Activated CD4-positive, alpha-beta memory T cell treated with anti-CD3 and anti-CD28 coated beads, Interleukin-2, amount 10 ng/mL, durations not matched to agents 7 days and 5 days (primary cell): Measurements from ENCODE around the gene PSMD13. TPM values are rescaled to one million over a fixed set of nuclear protein-coding genes. Genes with fewer than 3 reads are reported as not detected.
"Not testable (repeated sequence)": the region's sequence is repeated elsewhere in the genome, so short reads cannot be mapped to it uniquely, and the experiment has no call there.

Experiments
- CTCF ChIA-PET: fragments of 350-600 bp; sonication (Branson Sonifier 250); formaldehyde crosslinking; loops from one replicate; lab custom pipeline; 2021; ENCODE audit warnings: antibody characterized with exemption, inconsistent platforms; lab: Charles Lee
- POLR2A ChIA-PET: fragments of 350-600 bp; sonication (Branson Sonifier 250); formaldehyde crosslinking; loops from one replicate; lab custom pipeline; 2021; ENCODE audit warnings: antibody characterized with exemption; lab: Charles Lee
- DNase-seq: peaks from one replicate; pipeline ENCODE4 v3.0.0-alpha.2; 2020
- H3K27ac Mint-ChIP-seq: one replicate; pipeline ENCODE4 v1.8.0; 2021; ENCODE audit warnings: mild to moderate bottlenecking, mixed read lengths
- H3K27me3 Mint-ChIP-seq: one replicate; pipeline ENCODE4 v1.8.0; 2021; ENCODE audit warnings: mixed read lengths
- H3K36me3 Mint-ChIP-seq: one replicate; pipeline ENCODE4 v1.8.0; 2021; ENCODE audit warnings: low read depth, mixed read lengths
- H3K4me1 Mint-ChIP-seq: one replicate; pipeline ENCODE4 v1.8.0; 2021; ENCODE audit warnings: mixed read lengths
- H3K4me3 Mint-ChIP-seq: one replicate; pipeline ENCODE4 v1.8.0; 2021; ENCODE audit warnings: mild to moderate bottlenecking, mixed read lengths
- H3K9me3 Mint-ChIP-seq: one replicate; pipeline ENCODE4 v1.8.0; 2021; ENCODE audit warnings: mixed read lengths
- total RNA-seq, 2 experiments: library from RNA; stranded (reverse); gene quantifications; one replicate each; pipeline ENCODE4 v1.2.3, GENCODE V29; 2021

PSMD13 gene
- total RNA-seq: 100 to 1,000 TPM; 156 to 160 TPM

DNA sequence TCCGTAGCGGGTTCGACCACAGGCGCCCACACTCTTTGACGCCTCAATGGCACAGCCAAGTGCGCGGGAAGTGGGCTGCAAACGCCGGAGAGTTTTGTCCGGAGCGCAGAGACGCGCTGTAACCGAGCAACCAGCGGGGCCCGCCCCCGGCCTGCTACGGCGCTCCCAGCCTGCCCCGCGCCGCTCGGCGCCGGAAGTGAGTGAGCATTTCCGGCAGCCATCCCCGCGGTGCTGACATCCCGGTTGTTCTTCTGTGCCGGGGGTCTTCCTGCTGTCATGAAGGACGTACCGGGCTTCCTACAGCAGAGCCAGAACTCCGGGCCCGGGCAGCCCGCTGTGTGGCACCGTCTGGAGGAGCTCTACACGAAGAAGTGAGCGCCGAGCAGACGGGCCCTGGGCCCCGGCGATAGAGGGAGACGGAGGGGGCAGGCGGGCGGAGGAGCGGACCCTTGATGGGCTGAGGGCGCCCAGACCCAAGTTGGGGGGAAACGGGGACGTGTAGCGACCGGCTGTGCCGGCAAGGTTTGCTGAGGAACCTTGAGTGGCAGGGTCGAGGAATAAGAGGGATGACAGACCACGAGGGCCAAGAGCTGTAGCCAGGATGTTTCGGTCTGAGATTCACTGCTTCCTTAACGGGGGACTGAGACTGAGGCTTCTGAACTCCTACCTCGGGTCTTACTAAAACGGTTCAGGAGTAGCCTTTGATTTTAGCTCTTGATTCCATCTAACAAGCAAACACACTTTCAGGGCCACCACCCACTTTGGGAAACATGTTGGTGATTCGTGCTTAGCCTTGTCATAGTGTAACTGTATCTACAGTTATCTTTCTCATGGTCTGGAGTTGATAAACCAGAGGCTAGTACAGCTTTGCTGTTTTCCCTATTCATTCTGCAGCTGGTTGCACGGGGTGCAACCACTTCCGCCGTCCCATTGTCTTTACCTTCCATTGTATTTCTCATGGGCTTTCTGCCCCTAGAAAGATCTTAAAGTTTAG is at the start of gene PSMD13:
Gene PSMD13 (plus strand): TSS at position 203 of the 994 bp plus-strand sequence. CDS start 74 bp downstream, at position 277.
- H3K27ac Mint-ChIP-seq: peak within 1 kb of the TSS; percentile 98
- ChIA-PET CTCF (interaction anchor here (0.6 to 2.3 kb wide), 8 partner anchors 13 to 458 kb away, joined by 3 to 14 read pairs (median 4); partner anchors contain the start of genes BET1L, DEAF1, RIC8A and TMEM80), POLR2A (interaction anchor here (0.7 to 4.3 kb wide), 29 partner anchors 8 to 572 kb away, joined by 3 to 51 read pairs (median 5); partner anchors contain the start of genes BET1L, NLRP6, PGGHG and RIC8A)
- no peaks in the 10 kb centered on the region for H3K9me3 Mint-ChIP-seq
- H3K4me1 Mint-ChIP-seq: peaks cover 49% of the 10 kb centered on the region
- peak; percentile 90 for DNase-seq
- H3K4me3 Mint-ChIP-seq: peak within 1 kb of the TSS; percentile 92
- no peaks in the 10 kb centered on the region for H3K27me3 Mint-ChIP-seq
- H3K36me3 Mint-ChIP-seq: peaks cover 28% of the 10 kb centered on the region

DNA sequence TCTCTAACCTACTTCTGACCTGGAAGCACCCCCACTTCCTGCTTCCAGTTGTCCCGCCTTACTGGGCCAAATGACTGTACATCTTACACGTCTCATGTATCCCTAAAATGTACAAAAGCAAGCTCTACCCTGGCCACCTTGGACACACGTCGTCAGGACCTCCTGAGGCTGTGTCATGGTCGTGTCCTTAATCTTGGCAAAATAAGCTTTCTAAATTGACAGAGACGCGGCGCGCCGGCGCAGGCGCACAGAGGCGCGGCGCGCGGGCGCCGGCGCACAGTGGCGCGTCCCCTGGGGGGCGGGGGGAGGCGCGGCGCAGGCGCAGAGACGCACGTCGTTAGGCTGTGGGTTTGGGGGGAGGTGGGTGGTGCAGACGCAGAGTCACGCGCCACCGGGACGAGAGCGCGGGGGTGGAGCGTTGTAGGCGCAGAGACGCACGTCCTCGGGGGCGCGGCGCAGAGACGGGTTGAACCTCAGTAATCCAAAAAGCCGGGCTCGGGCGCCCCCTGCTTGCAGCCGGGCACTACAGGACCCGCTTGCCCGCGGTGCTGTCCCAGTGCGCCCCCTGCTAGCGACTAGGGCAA is 47.5 kb upstream of the PSMD13 start:
- H3K9me3 Mint-ChIP-seq: not testable (repeated sequence)

DNA sequence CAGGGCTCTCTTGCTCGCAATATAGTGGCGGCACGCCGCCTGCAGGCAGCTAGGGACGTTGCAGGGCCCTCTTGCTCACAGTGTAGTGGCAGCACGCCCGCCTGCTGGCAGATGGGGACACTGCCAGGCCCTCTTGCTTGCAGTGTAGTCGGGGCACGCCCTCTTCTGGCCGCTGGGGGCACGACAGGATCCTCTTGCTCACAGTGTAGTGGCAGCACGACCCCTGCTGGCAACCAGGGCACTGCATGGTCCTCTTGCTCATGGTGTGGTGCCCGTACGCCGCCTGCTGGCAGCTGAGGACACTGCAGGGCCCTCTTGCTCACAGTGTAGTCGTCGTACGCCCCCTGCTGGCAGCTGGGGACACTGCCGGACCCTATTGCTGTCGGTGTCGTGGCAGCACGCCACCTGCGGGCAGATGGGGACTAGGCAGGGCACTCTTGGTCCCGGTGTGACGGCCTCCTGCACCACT is 46.9 kb upstream of the PSMD13 start:
- H3K4me1 Mint-ChIP-seq: peaks cover 13% of the 10 kb centered on the region
- H3K9me3 Mint-ChIP-seq, H3K27me3 Mint-ChIP-seq, H3K27ac Mint-ChIP-seq, H3K4me3 Mint-ChIP-seq, CTCF ChIA-PET, H3K36me3 Mint-ChIP-seq: not testable (repeated sequence)
- POLR2A ChIA-PET: interaction anchor here (0.7 kb wide), 1 partner anchor 16 kb away, joined by 3 read pairs; no protein-coding TSS in a partner anchor
- peak; percentile 70 for DNase-seq

More for the DNA sequence above, 47.5 kb upstream of the PSMD13 start:
- DNase-seq: peak; percentile 14
- H3K27me3 Mint-ChIP-seq, H3K4me3 Mint-ChIP-seq, POLR2A ChIA-PET, H3K27ac Mint-ChIP-seq, CTCF ChIA-PET, H3K36me3 Mint-ChIP-seq: not testable (repeated sequence)
- peaks cover 13% of the 10 kb centered on the region for H3K4me1 Mint-ChIP-seq

DNA sequence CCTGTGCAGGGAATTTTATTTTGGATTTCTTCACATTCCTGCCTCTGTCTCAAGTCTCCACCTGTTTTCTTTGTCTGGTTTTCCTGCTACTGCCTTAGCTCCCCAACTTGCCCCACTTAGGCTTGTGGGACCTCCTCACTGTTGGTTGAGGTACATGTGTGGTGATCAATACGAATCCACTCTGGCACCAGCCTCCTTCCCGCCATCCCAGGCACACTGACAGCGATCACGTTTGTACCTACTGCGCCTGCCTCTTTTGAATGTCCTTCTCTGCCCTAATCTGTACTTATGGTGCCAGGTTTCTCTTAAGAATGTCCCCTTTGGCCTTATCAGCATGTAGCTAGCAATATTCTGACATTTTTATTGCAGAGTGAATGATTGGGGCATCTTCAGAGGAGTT is 46.2 kb upstream of the PSMD13 start:
- H3K27ac Mint-ChIP-seq, H3K27me3 Mint-ChIP-seq, H3K4me3 Mint-ChIP-seq, H3K9me3 Mint-ChIP-seq, CTCF ChIA-PET, H3K36me3 Mint-ChIP-seq: not testable (repeated sequence)
- peak; percentile 15 for DNase-seq
- POLR2A ChIA-PET: interaction anchor here (0.7 kb wide), 1 partner anchor 16 kb away, joined by 3 read pairs; no protein-coding TSS in a partner anchor
- peaks cover 13% of the 10 kb centered on the region for H3K4me1 Mint-ChIP-seq

GRCh38 chr11:191490-192478 is 45.0 kb upstream of the PSMD13 start:
- H3K4me3 Mint-ChIP-seq, POLR2A ChIA-PET, CTCF ChIA-PET, H3K27ac Mint-ChIP-seq, H3K27me3 Mint-ChIP-seq, H3K9me3 Mint-ChIP-seq, H3K36me3 Mint-ChIP-seq: not testable (repeated sequence)
- peaks cover 13% of the 10 kb centered on the region for H3K4me1 Mint-ChIP-seq
- DNase-seq: peak; percentile 47

DNA sequence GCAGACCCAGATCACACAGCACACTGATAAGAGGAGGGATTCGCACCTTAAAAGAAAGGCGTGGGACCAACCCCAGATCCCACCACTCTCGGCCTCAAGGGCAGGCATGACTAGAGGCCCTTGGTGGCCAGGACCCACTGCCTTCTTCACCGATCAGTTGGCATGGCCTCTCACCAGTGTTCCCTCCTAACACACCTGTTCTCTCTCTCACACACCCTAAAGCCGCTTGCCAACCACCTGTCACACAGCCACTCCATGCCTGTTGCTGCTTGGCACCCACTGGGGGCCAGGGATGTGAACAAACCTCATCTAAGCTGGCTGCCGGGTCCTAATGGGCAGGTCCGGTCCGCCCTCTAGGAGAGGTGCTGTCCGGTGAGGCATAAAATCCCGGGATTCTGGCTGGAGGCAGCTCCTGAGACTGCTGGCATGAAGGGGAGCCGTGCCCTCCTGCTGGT is 44.1 kb upstream of the PSMD13 start, which contains the start of gene SCGB1C1:
Gene SCGB1C1 (plus strand): TSS at position 405 of the 455 bp plus-strand sequence. CDS start 22 bp downstream, at position 427.
- not testable (repeated sequence) for H3K27ac Mint-ChIP-seq

GRCh38 chr11:193481-193880 is 43.3 kb upstream of the PSMD13 start:
- H3K27me3 Mint-ChIP-seq, POLR2A ChIA-PET, H3K9me3 Mint-ChIP-seq, H3K36me3 Mint-ChIP-seq, CTCF ChIA-PET, H3K4me3 Mint-ChIP-seq, H3K27ac Mint-ChIP-seq: not testable (repeated sequence)
- H3K4me1 Mint-ChIP-seq: peaks cover 13% of the 10 kb centered on the region
- peak; percentile 16 for DNase-seq

More for the DNA sequence above, 44.1 kb upstream of the PSMD13 start, which contains the start of gene SCGB1C1:
- peaks cover 13% of the 10 kb centered on the region for H3K4me1 Mint-ChIP-seq
- H3K9me3 Mint-ChIP-seq, CTCF ChIA-PET, DNase-seq, POLR2A ChIA-PET, H3K36me3 Mint-ChIP-seq, H3K4me3 Mint-ChIP-seq, H3K27me3 Mint-ChIP-seq: not testable (repeated sequence)

DNA sequence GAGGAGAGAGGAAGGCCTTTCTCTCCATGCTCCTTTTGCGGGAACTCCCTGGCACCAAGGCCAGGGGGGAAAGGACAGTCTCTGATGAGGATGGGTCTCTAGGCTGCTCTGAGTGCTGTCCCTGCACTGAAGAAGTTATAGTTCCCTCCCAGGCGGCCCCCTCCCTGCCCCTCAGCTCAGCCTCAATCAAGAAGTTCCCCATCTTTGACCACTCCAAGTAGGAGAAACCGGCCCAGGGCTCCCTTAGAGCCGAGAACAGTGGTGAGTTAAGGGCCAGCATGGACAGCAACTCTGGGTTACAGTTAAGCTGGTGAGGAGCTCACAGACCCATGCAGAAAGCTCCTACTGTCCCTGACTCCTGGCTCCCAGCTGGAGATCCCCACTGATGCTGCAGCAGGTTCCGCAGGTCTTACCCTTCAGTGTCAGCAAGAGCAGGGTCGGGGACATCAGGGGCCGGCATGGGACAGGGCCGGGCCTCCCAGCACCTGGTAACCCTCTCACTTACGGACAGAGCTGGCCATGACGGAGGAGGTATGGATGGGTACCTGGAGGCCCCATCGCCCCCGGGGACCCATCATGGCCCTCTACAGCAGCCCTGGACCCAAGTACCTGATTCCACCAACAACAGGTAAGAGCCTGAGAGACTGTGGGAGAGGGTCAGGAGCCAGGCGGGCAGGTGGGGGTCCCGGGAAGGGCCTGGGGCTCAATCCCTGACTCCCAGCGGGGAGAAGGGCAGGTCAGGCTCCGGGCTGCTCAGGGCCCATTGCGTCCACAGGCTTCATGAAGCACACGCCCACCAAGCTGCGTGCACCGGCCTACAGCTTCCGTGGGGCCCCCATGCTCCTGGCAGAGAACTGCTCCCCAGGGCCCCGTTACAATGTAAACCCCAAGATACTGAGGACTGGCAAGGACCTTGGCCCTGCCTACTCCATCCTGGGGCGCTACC is 39.7 kb upstream of the PSMD13 start:
- peaks cover 15% of the 10 kb centered on the region for H3K4me1 Mint-ChIP-seq
- CTCF ChIA-PET: no interaction called here

DNA sequence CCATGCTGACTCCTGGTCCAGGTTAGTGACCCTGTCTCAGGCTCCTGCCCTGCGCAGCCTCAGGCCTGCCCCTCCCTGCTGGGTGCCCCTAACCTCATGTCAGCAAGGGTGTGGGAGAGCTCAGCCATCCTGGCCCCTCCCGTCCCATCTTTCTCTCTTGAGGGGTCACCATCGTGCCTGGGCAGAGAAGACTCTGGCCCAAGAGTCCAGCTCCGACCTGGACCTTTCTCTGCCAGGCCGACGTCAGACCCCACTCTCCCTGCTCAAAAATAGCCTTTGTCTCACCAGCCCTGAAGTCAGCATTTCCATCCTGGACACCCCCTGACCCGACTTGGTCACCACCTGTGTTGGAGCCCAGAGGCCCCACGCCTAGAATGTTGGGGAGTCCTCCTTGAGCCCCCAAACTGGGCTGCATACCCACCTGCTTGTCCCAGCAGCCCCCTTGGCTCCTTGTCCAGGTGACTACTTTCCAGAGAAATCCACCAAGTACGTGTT is 39.0 kb upstream of the PSMD13 start:
- Mint-ChIP-seq H3K36me3 (no peaks in the 10 kb centered on the region), H3K27ac (no peak overlapping the region), H3K4me3 (no peak overlapping the region), H3K4me1 (peaks cover 20% of the 10 kb centered on the region), H3K9me3 (no peaks in the 10 kb centered on the region), H3K27me3 (no peaks in the 10 kb centered on the region)
- DNase-seq: peak; percentile 12
- CTCF ChIA-PET: no interaction called here
- POLR2A ChIA-PET: interaction anchor here (1.6 kb wide), 1 partner anchor 9 kb away, joined by 8 read pairs; the partner anchor contains the start of genes BET1L and RIC8A

More for the DNA sequence above, 39.7 kb upstream of the PSMD13 start:
- no peaks in the 10 kb centered on the region for H3K27me3 Mint-ChIP-seq
- DNase-seq: peak; percentile 14
- no peaks in the 10 kb centered on the region for H3K9me3 Mint-ChIP-seq
- no peaks in the 10 kb centered on the region for H3K36me3 Mint-ChIP-seq
- no peak overlapping the region for H3K4me3 Mint-ChIP-seq
- no peak overlapping the region for H3K27ac Mint-ChIP-seq
- POLR2A ChIA-PET: interaction anchor here (1.6 kb wide), 1 partner anchor 10 kb away, joined by 8 read pairs; the partner anchor contains the start of genes BET1L and RIC8A

DNA sequence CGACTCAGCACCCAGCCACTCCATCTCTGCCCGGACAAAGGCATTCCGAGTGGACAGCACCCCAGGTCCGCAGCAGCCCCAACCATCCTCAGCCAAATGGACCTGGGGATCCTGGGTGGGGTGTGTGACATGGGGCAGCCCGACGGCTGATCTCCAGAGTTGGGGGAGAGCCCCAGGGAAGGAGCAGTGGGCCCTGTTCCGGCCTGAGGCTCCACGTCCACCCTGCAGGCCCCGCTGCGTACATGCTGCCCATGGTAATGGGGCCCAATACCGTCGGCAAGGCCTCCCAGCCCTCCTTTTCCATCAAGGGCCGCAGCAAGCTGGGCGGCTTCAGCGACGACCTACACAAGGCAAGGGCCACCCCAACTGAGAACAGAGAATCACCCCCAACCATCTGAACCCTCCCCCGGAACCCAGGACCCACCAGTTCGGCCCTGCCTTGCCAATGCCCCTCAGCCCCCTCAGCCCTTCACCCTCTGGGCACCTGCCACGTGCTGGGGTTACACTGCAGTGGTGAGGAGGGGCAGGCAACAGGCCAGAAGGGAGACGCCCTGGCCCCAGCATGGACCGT is 38.5 kb upstream of the PSMD13 start:
- Mint-ChIP-seq H3K27ac (no peak overlapping the region), H3K27me3 (no peaks in the 10 kb centered on the region), H3K9me3 (no peaks in the 10 kb centered on the region), H3K4me3 (no peak overlapping the region), H3K4me1 (peaks cover 25% of the 10 kb centered on the region), H3K36me3 (peaks cover 2% of the 10 kb centered on the region)
- ChIA-PET POLR2A (interaction anchor here (1.6 kb wide), 1 partner anchor 8 kb away, joined by 8 read pairs; the partner anchor contains the start of genes BET1L and RIC8A), CTCF (no interaction called here)
- peak; percentile 11 for DNase-seq
